Caco-2 (cell line): Measurements from ENCODE around the gene MAML1. TPM values are rescaled to one million over a fixed set of nuclear protein-coding genes. Genes with fewer than 3 reads are reported as not detected.

Experiments used
- BruUV-seq: library from RNA; stranded (reverse); fragments of 400-500 nt; replicated peaks from 2 replicates; lab custom pipeline; 2021; lab: Mats Ljungman, UMichigan
- CTCF ChIA-PET: fragments of 300-600 bp; sonication (Branson Sonifier 250); formaldehyde crosslinking; loops from one replicate; lab custom pipeline; 2022; ENCODE audit warnings: antibody characterized with exemption; lab: Charles Lee
- POLR2A ChIA-PET: fragments of 300-600 bp; sonication (Branson Sonifier 250); formaldehyde crosslinking; loops from one replicate; lab custom pipeline; 2022; ENCODE audit warnings: antibody characterized with exemption; lab: Charles Lee
- DNase-seq, 2 experiments: peaks; one replicate each; pipeline versions ENCODE4 v3.0.0 to v3.0.0-alpha.2; 2020 to 2022
- H3K27me3 ChIP-seq: replicated peaks from 2 replicates; pipeline ENCODE4 v1.6.0; 2011; ENCODE audit warnings: low read length; ENCODE audit not compliant: control insufficient read depth, insufficient read depth
- H3K36me3 ChIP-seq: 2 replicates; pipeline ENCODE4 v1.5.1; 2011; ENCODE audit warnings: low read length; ENCODE audit not compliant: control insufficient read depth, insufficient read depth
- H3K4me1 ChIP-seq: fragments of 250-450 bp; sonication (Bioruptor Pico); 2 replicates; pipeline ENCODE4 v1.5.1; 2020; ENCODE audit warnings: mild to moderate bottlenecking
- H3K4me3 ChIP-seq: 2 replicates; pipeline ENCODE4 v1.5.1; 2011; ENCODE audit warnings: low read depth, mild to moderate bottlenecking, control low read depth, low read length
- H3K9me3 ChIP-seq: fragments of 250-450 bp; sonication (Bioruptor Pico); 2 replicates; pipeline ENCODE4 v1.5.1; 2020; ENCODE audit warnings: mild to moderate bottlenecking, moderate library complexity
- H3K27ac Mint-ChIP-seq: one replicate; pipeline ENCODE4 v1.8.0; 2022; ENCODE audit warnings: mixed read lengths; ENCODE audit not compliant: unreplicated experiment
- H3K27me3 Mint-ChIP-seq: one replicate; pipeline ENCODE4 v1.8.0; 2022; ENCODE audit warnings: mixed read lengths; ENCODE audit not compliant: insufficient read depth, unreplicated experiment
- H3K36me3 Mint-ChIP-seq: one replicate; pipeline ENCODE4 v1.8.0; 2022; ENCODE audit warnings: mild to moderate bottlenecking, mixed read lengths; ENCODE audit not compliant: insufficient read depth, unreplicated experiment
- H3K4me1 Mint-ChIP-seq: one replicate; pipeline ENCODE4 v1.8.0; 2022; ENCODE audit warnings: low read depth, mixed read lengths; ENCODE audit not compliant: unreplicated experiment
- H3K4me3 Mint-ChIP-seq: one replicate; pipeline ENCODE4 v1.8.0; 2022; ENCODE audit warnings: mild to moderate bottlenecking, moderate library complexity, mixed read lengths; ENCODE audit not compliant: unreplicated experiment
- H3K9me3 Mint-ChIP-seq: one replicate; pipeline ENCODE4 v1.8.0; 2022; ENCODE audit warnings: mixed read lengths; ENCODE audit not compliant: unreplicated experiment
- intact Hi-C: fragments of 100-400 bp; cut with micrococcal nuclease; formaldehyde crosslinking; loops from one replicate; pipeline ENCODE4 v1.10.0; 2022; ENCODE audit not compliant: unreplicated experiment
- total RNA-seq: library from RNA; stranded (reverse); gene quantifications from 2 replicates; pipeline ENCODE4 v1.2.3, GENCODE V29; 2022
- TF ChIP-seq, protein P1 (sequence below), 2 experiments: fragments of 200-600 bp in 1 of 2; IDR thresholded peaks; 1 replicate in 1 of 2; 2 replicates in 1 of 2; pipeline versions ENCODE4 v1.5.1 to v1.8.0; 2011 to 2022; ENCODE audit warnings: antibody characterized with exemption in 1 of 2, control low read depth in 1 of 2, inconsistent platforms in 1 of 2, low read depth in 1 of 2, low read length in 1 of 2, mild to moderate bottlenecking in 1 of 2, moderate library complexity in 1 of 2; ENCODE audit not compliant: insufficient read depth in 1 of 2, severe bottlenecking in 1 of 2, unreplicated experiment in 1 of 2

Gene MAML1
- total RNA-seq, 1 experiment from 2014 or later: 41.3 TPM

DNA sequence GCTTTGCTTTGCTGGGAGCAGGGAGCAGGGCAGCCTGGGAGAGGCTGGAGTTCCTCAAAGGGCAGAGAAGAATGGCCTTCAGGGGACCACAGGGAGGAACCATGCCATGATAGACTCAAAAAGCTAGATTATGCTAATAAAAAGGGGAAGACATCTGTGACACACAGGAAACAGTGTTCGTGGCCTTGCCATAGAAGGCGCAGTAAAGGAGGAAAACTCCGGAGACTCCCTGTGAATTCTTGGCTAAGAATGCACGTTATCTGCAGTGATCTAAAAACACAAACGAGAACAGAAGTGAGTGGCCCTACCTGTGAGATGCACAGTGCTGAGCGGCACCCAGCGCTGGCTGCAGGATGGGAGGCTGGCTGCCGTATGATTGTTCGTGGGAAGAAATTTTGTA lies 45.3 kb downstream of the MAML1 start:
- ChIA-PET POLR2A (no interaction called here), CTCF (interaction anchor here (0.7 kb wide), 1 partner anchor 15 kb away, joined by 3 read pairs; no protein-coding TSS in a partner anchor)
- H3K27me3 ChIP-seq: no peaks in the 10 kb centered on the region
- no peak overlapping the region for H3K4me3 ChIP-seq
- Mint-ChIP-seq H3K9me3 (no peaks in the 10 kb centered on the region), H3K36me3 (peaks cover 72% of the 10 kb centered on the region), H3K27ac (no peak overlapping the region), H3K27me3 (no peaks in the 10 kb centered on the region), H3K4me3 (no peak overlapping the region), H3K4me1 (no peaks in the 10 kb centered on the region)
- intact Hi-C loops: no loop called here
- no TSS peak for BruUV-seq
- no peak for DNase-seq
- TF ChIP-seq, protein P1, sequence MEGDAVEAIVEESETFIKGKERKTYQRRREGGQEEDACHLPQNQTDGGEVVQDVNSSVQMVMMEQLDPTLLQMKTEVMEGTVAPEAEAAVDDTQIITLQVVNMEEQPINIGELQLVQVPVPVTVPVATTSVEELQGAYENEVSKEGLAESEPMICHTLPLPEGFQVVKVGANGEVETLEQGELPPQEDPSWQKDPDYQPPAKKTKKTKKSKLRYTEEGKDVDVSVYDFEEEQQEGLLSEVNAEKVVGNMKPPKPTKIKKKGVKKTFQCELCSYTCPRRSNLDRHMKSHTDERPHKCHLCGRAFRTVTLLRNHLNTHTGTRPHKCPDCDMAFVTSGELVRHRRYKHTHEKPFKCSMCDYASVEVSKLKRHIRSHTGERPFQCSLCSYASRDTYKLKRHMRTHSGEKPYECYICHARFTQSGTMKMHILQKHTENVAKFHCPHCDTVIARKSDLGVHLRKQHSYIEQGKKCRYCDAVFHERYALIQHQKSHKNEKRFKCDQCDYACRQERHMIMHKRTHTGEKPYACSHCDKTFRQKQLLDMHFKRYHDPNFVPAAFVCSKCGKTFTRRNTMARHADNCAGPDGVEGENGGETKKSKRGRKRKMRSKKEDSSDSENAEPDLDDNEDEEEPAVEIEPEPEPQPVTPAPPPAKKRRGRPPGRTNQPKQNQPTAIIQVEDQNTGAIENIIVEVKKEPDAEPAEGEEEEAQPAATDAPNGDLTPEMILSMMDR (IDR thresholded peaks at IDR 0.05; ENCODE audit: insufficient read depth in 1 of 2, low read depth in 1 of 2, low read length in 1 of 2, severe bottlenecking in 1 of 2, unreplicated experiment in 1 of 2): no peak
- no peaks in the 10 kb centered on the region; the same call in 1 of the 2 replicates for H3K36me3 ChIP-seq
- H3K9me3 ChIP-seq: no peaks in the 10 kb centered on the region
- H3K4me1 ChIP-seq: no peaks in the 10 kb centered on the region

DNA sequence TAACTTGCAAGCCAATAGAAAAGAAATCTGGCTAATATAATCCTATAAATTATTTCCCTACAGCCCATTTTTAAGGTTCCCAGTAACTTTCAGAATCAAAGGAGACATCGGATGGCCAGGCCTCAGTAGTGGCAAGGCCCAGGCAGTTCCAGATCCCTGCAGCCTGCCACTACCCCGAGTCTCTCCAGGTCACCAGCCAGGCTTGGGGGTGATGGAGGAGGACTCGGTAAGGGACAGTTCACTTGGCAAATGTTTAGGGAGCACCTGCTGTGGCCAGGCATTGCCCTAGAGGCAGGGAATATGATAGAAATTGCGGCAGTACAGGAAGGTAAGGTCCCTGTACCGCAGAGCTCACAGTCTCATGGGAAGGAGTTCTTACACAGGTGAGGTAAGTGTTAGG lies 46.0 kb downstream of the MAML1 start:
- no peak overlapping the region for H3K27ac Mint-ChIP-seq
- H3K9me3 ChIP-seq: no peaks in the 10 kb centered on the region
- H3K27me3 ChIP-seq: no peaks in the 10 kb centered on the region
- H3K4me3 ChIP-seq: no peak overlapping the region
- no peaks in the 10 kb centered on the region for H3K4me1 ChIP-seq
- ChIA-PET POLR2A (no interaction called here), CTCF (no interaction called here)
- no peaks in the 10 kb centered on the region for H3K27me3 Mint-ChIP-seq
- H3K9me3 Mint-ChIP-seq: no peaks in the 10 kb centered on the region
- no TSS peak for BruUV-seq
- no peaks in the 10 kb centered on the region; the same call in 1 of the 2 replicates for H3K36me3 ChIP-seq
- H3K4me1 Mint-ChIP-seq: no peaks in the 10 kb centered on the region
- TF ChIP-seq, protein P1 (IDR thresholded peaks at IDR 0.05; ENCODE audit: insufficient read depth in 1 of 2, low read depth in 1 of 2, low read length in 1 of 2, severe bottlenecking in 1 of 2, unreplicated experiment in 1 of 2): no peak
- peaks cover 65% of the 10 kb centered on the region for H3K36me3 Mint-ChIP-seq
- intact Hi-C loops: no loop called here
- DNase-seq: no peak
- H3K4me3 Mint-ChIP-seq: no peak overlapping the region

DNA sequence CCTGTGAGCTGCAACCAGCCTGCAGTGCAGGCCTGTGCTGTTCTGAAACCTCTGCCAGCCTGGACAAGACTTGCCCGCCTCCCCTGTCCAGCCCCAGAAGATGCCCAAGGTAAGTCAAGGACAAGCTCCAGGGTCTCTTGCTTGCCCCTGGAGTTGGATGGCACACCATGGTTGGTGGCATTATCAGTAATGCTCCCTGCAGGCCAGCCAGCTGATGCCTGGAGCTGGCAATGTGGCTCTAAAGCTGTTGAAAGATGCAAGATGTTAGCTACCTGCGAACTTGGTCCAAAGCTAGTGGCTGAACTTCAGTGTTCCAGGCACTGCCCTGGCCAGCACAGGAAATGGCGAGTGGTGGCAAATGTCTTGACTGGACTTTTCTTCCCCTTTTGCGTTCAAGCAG lies 47.2 kb downstream of the MAML1 start:
- Mint-ChIP-seq H3K27me3 (no peaks in the 10 kb centered on the region), H3K27ac (no peak overlapping the region), H3K9me3 (no peaks in the 10 kb centered on the region), H3K4me3 (no peak overlapping the region), H3K4me1 (no peaks in the 10 kb centered on the region), H3K36me3 (peaks cover 53% of the 10 kb centered on the region)
- H3K4me3 ChIP-seq: no peak overlapping the region
- POLR2A ChIA-PET: no interaction called here
- CTCF ChIA-PET: no interaction called here
- TF ChIP-seq, protein P1 (IDR thresholded peaks at IDR 0.05; ENCODE audit: insufficient read depth in 1 of 2, low read depth in 1 of 2, low read length in 1 of 2, severe bottlenecking in 1 of 2, unreplicated experiment in 1 of 2): no peak
- no peaks in the 10 kb centered on the region for H3K4me1 ChIP-seq
- H3K36me3 ChIP-seq: no peaks in the 10 kb centered on the region; the same call in 1 of the 2 replicates
- DNase-seq: no peak
- no peaks in the 10 kb centered on the region for H3K9me3 ChIP-seq
- intact Hi-C loops: no loop called here
- H3K27me3 ChIP-seq: no peaks in the 10 kb centered on the region
- no TSS peak for BruUV-seq
